ENCODE measurements around the gene YPEL5.

The YPEL5 gene

DNA sequence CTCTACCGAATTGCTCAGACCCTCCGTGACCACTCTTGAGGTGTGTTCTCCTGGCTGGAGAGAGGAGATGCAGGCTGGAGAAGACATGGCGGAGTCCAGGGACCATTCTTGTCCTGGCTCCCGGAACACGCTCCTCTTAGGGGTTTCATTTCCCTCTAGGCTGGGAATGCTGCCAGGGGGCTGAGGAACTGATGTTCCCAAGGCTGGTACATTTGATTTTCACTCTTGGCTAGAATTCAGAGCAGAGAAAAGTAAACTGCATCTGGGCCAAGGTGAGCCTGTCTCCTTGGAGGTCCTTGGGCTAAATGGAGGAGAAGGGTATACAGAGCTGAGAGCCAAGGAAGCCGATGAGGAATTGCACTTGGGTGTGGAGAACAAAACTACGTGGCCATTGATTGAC is 56.3 kb downstream of the YPEL5 start:
- no peaks in the 10 kb centered on the region for H3K79me2 ChIP-seq (ENCODE audit: insufficient read depth, low read length)
- no peaks in the 10 kb centered on the region for H3F3A ChIP-seq (ENCODE audit: insufficient read depth)
- H3K9me3 ChIP-seq (ENCODE audit: insufficient read depth, low read length) = no peaks in the 10 kb centered on the region
- no peak overlapping the region for H3K4me2 ChIP-seq (ENCODE audit: low read depth, low read length, poor library complexity, severe bottlenecking)
- no peaks in the 10 kb centered on the region for H3K9me2 ChIP-seq (replicated peaks; ENCODE audit: insufficient read depth, low read length)
- no peak overlapping the region for H3K4me3 ChIP-seq (ENCODE audit: insufficient read depth, low read length, poor library complexity, severe bottlenecking)
- no peak overlapping the region for H2AFZ ChIP-seq (ENCODE audit: low read depth, low read length, severe bottlenecking)
- H4K20me1 ChIP-seq (ENCODE audit: low read depth, low read length) = no peaks in the 10 kb centered on the region
- H3K27me3 ChIP-seq (ENCODE audit: low read length) = no peaks in the 10 kb centered on the region
- H3K9ac ChIP-seq (ENCODE audit: low read length) = no peak overlapping the region
- no peaks in the 10 kb centered on the region for H3K36me3 ChIP-seq (ENCODE audit: low read length)
- TF ChIP-seq, protein P1, sequence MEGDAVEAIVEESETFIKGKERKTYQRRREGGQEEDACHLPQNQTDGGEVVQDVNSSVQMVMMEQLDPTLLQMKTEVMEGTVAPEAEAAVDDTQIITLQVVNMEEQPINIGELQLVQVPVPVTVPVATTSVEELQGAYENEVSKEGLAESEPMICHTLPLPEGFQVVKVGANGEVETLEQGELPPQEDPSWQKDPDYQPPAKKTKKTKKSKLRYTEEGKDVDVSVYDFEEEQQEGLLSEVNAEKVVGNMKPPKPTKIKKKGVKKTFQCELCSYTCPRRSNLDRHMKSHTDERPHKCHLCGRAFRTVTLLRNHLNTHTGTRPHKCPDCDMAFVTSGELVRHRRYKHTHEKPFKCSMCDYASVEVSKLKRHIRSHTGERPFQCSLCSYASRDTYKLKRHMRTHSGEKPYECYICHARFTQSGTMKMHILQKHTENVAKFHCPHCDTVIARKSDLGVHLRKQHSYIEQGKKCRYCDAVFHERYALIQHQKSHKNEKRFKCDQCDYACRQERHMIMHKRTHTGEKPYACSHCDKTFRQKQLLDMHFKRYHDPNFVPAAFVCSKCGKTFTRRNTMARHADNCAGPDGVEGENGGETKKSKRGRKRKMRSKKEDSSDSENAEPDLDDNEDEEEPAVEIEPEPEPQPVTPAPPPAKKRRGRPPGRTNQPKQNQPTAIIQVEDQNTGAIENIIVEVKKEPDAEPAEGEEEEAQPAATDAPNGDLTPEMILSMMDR (IDR thresholded peaks at IDR 0.05; ENCODE audit: insufficient read depth, low read length, poor library complexity, severe bottlenecking) = no peak
- TF ChIP-seq EZH2phosphoT487 (conservative IDR thresholded peaks at IDR 0.05; ENCODE audit: low read length) = no peak
- no peak overlapping the region for H3K27ac ChIP-seq (ENCODE audit: low read depth, low read length)

DNA sequence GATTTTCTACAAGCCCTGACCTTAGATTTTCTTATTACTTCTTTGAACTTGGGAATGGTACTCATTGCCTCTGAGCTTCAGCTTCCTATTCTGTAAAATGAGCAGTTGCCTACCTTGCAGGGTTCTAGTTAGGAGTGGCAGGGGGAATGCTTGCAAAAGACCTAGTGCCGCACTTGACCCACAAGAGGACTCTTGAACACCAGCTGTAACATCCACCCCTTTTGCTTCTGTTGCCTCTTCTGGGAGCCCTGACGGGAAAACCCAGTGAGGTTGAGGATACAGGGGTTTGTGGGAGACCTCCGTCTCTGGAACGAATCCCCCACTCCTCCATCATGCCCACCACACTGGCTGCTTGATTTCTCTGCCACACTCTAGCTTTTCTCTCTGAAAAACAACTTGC is 57.5 kb downstream of the YPEL5 start:
- H4K20me1 ChIP-seq (ENCODE audit: low read depth, low read length) = no peaks in the 10 kb centered on the region
- no peak overlapping the region for H3K4me2 ChIP-seq (ENCODE audit: low read depth, low read length, poor library complexity, severe bottlenecking)
- no peaks in the 10 kb centered on the region for H3K79me2 ChIP-seq (ENCODE audit: insufficient read depth, low read length)
- no peak overlapping the region for H3K27ac ChIP-seq (ENCODE audit: low read depth, low read length)
- no peak overlapping the region for H3K9ac ChIP-seq (ENCODE audit: low read length)
- no peak overlapping the region for H3K4me3 ChIP-seq (ENCODE audit: insufficient read depth, low read length, poor library complexity, severe bottlenecking)
- H3K27me3 ChIP-seq (ENCODE audit: low read length) = no peaks in the 10 kb centered on the region
- TF ChIP-seq EZH2phosphoT487 (conservative IDR thresholded peaks at IDR 0.05; ENCODE audit: low read length) = no peak
- TF ChIP-seq, protein P1 (IDR thresholded peaks at IDR 0.05; ENCODE audit: insufficient read depth, low read length, poor library complexity, severe bottlenecking) = no peak
- H3K9me2 ChIP-seq (replicated peaks; ENCODE audit: insufficient read depth, low read length) = no peaks in the 10 kb centered on the region
- no peaks in the 10 kb centered on the region for H3F3A ChIP-seq (ENCODE audit: insufficient read depth)
- H3K9me3 ChIP-seq (ENCODE audit: insufficient read depth, low read length) = no peaks in the 10 kb centered on the region
- H3K36me3 ChIP-seq (ENCODE audit: low read length) = no peaks in the 10 kb centered on the region
- H2AFZ ChIP-seq (ENCODE audit: low read depth, low read length, severe bottlenecking) = no peak overlapping the region

DNA sequence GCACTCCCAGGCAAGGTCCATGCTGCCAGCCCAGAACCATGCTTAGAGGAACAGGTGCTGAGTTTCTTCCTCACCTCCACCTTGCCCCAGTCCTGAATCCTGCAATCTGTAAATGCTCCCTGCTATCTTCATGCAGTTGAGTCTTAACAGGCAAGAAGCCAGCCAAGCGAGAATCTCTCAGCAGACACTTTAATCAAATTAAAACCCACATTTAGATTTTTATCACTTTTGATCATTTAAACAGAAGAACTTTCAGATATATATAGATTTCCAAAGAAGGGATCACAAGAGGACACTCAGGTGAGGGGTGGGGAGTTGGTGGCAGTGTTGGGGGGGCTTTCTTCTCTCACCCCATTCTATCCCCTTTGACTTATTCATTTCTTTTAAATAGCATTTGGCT is 58.6 kb downstream of the YPEL5 start:
- H3K27me3 ChIP-seq (ENCODE audit: low read length) = no peaks in the 10 kb centered on the region

More for the DNA sequence above, 58.6 kb downstream of the YPEL5 start:
- Histone ChIP-seq H3K9me3 (ENCODE audit: insufficient read depth, low read length) (no peaks in the 10 kb centered on the region), H3K9me2 (replicated peaks; ENCODE audit: insufficient read depth, low read length) (no peaks in the 10 kb centered on the region), H3K79me2 (ENCODE audit: insufficient read depth, low read length) (no peaks in the 10 kb centered on the region), H2AFZ (ENCODE audit: low read depth, low read length, severe bottlenecking) (no peak overlapping the region), H3K36me3 (ENCODE audit: low read length) (no peaks in the 10 kb centered on the region), H3F3A (ENCODE audit: insufficient read depth) (no peaks in the 10 kb centered on the region), H3K27ac (ENCODE audit: low read depth, low read length) (no peak overlapping the region), H3K4me2 (ENCODE audit: low read depth, low read length, poor library complexity, severe bottlenecking) (no peak overlapping the region), H3K9ac (ENCODE audit: low read length) (no peak overlapping the region), H4K20me1 (ENCODE audit: low read depth, low read length) (no peaks in the 10 kb centered on the region), H3K4me3 (ENCODE audit: insufficient read depth, low read length, poor library complexity, severe bottlenecking) (no peak overlapping the region)
- TF ChIP-seq, protein P1 (IDR thresholded peaks at IDR 0.05; ENCODE audit: insufficient read depth, low read length, poor library complexity, severe bottlenecking) = no peak
- TF ChIP-seq EZH2phosphoT487 (conservative IDR thresholded peaks at IDR 0.05; ENCODE audit: low read length) = no peak

Data from SU-DHL-6 (cell line).